NB4 (cell line): ENCODE data around the gene SMURF1.

Source experiments
- DNase-seq: peaks from one replicate; pipeline ENCODE4 v3.0.0; 2010; ENCODE audit warnings: low read depth
- H3K4me3 ChIP-seq: one replicate; pipeline ENCODE4 v1.5.1; 2011; ENCODE audit warnings: mild to moderate bottlenecking, low read depth, low read length, moderate library complexity
- CTCF ChIP-seq: IDR thresholded peaks from one replicate; pipeline ENCODE4 v1.5.1; 2012; ENCODE audit warnings: low read depth, low read length
- MAX ChIP-seq: IDR thresholded peaks from 2 replicates; pipeline ENCODE4 v1.6.1; 2011; ENCODE audit warnings: low read depth, low read length
- MYC ChIP-seq: IDR thresholded peaks from 2 replicates; pipeline ENCODE4 v1.6.1; 2011; ENCODE audit warnings: low read depth, low read length
- POLR2A ChIP-seq: IDR thresholded peaks from 2 replicates; pipeline ENCODE4 v1.6.1; 2011; ENCODE audit warnings: mild to moderate bottlenecking; ENCODE audit not compliant: insufficient read length; ENCODE audit errors: extremely low read depth

The SMURF1 gene

GRCh38 chr7:99013266-99014112 lies 130.4 kb downstream of the SMURF1 start:
- DNase-seq: no peak
- no peak overlapping the region for H3K4me3 ChIP-seq
- TF ChIP-seq CTCF: no peak
- no peak for TF ChIP-seq MAX
- TF ChIP-seq MYC: no peak
- TF ChIP-seq POLR2A: no peak

GRCh38 chr7:99012722-99013121 lies 131.2 kb downstream of the SMURF1 start:
- TF ChIP-seq MAX: no peak
- no peak for DNase-seq

GRCh38 chr7:99011706-99012404 lies 132.1 kb downstream of the SMURF1 start:
- no peak overlapping the region for H3K4me3 ChIP-seq
- no peak for DNase-seq
- no peak for TF ChIP-seq CTCF
- TF ChIP-seq POLR2A: no peak
- TF ChIP-seq MAX: no peak
- TF ChIP-seq MYC: no peak

More at GRCh38 chr7:99012722-99013121, 131.2 kb downstream of the SMURF1 start:
- H3K4me3 ChIP-seq: no peak overlapping the region

- no peak for DNase-seq
- no peak for TF ChIP-seq CTCF
- TF ChIP-seq POLR2A: no peak
- no peak for TF ChIP-seq MYC
- TF ChIP-seq MAX: no peak
- H3K4me3 ChIP-seq: no peak overlapping the region
These were observed 132.6 kb downstream of the SMURF1 start for GRCh38 chr7:99011341-99011705.

GRCh38 chr7:99010281-99010680 lies 133.6 kb downstream of the SMURF1 start:
- TF ChIP-seq POLR2A: no peak
- no peak for TF ChIP-seq CTCF
- no peak for TF ChIP-seq MAX
- no peak for DNase-seq
- no peak overlapping the region for H3K4me3 ChIP-seq

- no peak overlapping the region for H3K4me3 ChIP-seq
- TF ChIP-seq CTCF (no peak), POLR2A (no peak), MYC (no peak), MAX (no peak)
- no peak for DNase-seq
These were observed 134.9 kb downstream of the SMURF1 start for GRCh38 chr7:99008921-99009530.
